ENCODE results near the gene SPAG16. TPM values are rescaled to one million over a fixed set of nuclear protein-coding genes. Genes with fewer than 3 reads are reported as not detected.

The SPAG16 gene
- total and polyA plus RNA-seq, 10 donors = 9.0 to 19.7 (median 12.2) TPM

- Histone ChIP-seq H3K4me3 (no peak overlapping the region), H3K9me3 (no peaks in the 10 kb centered on the region), H3K27ac (no peak overlapping the region), H3K27me3 (replicated peaks in 1 of 7) (no peaks in the 10 kb centered on the region), H3K4me1 (no peaks in the 10 kb centered on the region), H3K36me3 (no peaks in the 10 kb centered on the region)
- TF ChIP-seq POLR2A (IDR thresholded peaks at IDR 0.05) (no peak), POLR2AphosphoS5 (IDR thresholded peaks at IDR 0.05) (no peak)
- TF ChIP-seq, protein P1, sequence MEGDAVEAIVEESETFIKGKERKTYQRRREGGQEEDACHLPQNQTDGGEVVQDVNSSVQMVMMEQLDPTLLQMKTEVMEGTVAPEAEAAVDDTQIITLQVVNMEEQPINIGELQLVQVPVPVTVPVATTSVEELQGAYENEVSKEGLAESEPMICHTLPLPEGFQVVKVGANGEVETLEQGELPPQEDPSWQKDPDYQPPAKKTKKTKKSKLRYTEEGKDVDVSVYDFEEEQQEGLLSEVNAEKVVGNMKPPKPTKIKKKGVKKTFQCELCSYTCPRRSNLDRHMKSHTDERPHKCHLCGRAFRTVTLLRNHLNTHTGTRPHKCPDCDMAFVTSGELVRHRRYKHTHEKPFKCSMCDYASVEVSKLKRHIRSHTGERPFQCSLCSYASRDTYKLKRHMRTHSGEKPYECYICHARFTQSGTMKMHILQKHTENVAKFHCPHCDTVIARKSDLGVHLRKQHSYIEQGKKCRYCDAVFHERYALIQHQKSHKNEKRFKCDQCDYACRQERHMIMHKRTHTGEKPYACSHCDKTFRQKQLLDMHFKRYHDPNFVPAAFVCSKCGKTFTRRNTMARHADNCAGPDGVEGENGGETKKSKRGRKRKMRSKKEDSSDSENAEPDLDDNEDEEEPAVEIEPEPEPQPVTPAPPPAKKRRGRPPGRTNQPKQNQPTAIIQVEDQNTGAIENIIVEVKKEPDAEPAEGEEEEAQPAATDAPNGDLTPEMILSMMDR (IDR thresholded peaks at IDR 0.05 in 8 of 11, conservative IDR thresholded peaks at IDR 0.05 in 3 of 11) = no peak
- intact Hi-C loops (cut with DNase I; ENCODE audit: low total_unique reads) = no loop called here
- 56 to 85% (median 69%) methylated on average over 2 of the region's 2 CpGs for WGBS, 5 donors
- DNase-seq = no peak
Observed at GRCh38 chr2:214169736-214170135, 885.5 kb downstream of the SPAG16 start.

GRCh38 chr2:214174563-214174962, 890.3 kb downstream of the SPAG16 start:
- 27 to 48% (median 41%) methylated on average over 1 of the region's 1 CpG for WGBS, 5 donors
- H3K27ac ChIP-seq = no peak overlapping the region
- no peaks in the 10 kb centered on the region for H3K9me3 ChIP-seq
- DNase-seq = no peak
- H3K4me1 ChIP-seq = no peaks in the 10 kb centered on the region
- H3K4me3 ChIP-seq = no peak overlapping the region
- intact Hi-C loops (cut with DNase I; ENCODE audit: low total_unique reads) = no loop called here
- TF ChIP-seq POLR2A (IDR thresholded peaks at IDR 0.05) (no peak), POLR2AphosphoS5 (IDR thresholded peaks at IDR 0.05) (no peak)
- TF ChIP-seq, protein P1 (IDR thresholded peaks at IDR 0.05 in 8 of 11, conservative IDR thresholded peaks at IDR 0.05 in 3 of 11) = no peak
- no peaks in the 10 kb centered on the region for H3K27me3 ChIP-seq (replicated peaks in 1 of 7)
- no peaks in the 10 kb centered on the region for H3K36me3 ChIP-seq

GRCh38 chr2:214180071-214180470, 895.8 kb downstream of the SPAG16 start:
- Histone ChIP-seq H3K36me3 (no peaks in the 10 kb centered on the region), H3K27ac (no peak overlapping the region), H3K9me3 (no peaks in the 10 kb centered on the region), H3K4me3 (no peak overlapping the region), H3K27me3 (replicated peaks in 1 of 7) (no peaks in the 10 kb centered on the region), H3K4me1 (no peaks in the 10 kb centered on the region)
- TF ChIP-seq, protein P1 (IDR thresholded peaks at IDR 0.05 in 8 of 11, conservative IDR thresholded peaks at IDR 0.05 in 3 of 11) = no peak
- TF ChIP-seq POLR2AphosphoS5 (IDR thresholded peaks at IDR 0.05) = no peak
- no peak for TF ChIP-seq POLR2A (IDR thresholded peaks at IDR 0.05)
- no peak for DNase-seq
- intact Hi-C loops (cut with DNase I; ENCODE audit: low total_unique reads) = no loop called here
- 74 to 92% (median 85%) methylated on average over 1 of the region's 1 CpG for WGBS, 5 donors

DNA sequence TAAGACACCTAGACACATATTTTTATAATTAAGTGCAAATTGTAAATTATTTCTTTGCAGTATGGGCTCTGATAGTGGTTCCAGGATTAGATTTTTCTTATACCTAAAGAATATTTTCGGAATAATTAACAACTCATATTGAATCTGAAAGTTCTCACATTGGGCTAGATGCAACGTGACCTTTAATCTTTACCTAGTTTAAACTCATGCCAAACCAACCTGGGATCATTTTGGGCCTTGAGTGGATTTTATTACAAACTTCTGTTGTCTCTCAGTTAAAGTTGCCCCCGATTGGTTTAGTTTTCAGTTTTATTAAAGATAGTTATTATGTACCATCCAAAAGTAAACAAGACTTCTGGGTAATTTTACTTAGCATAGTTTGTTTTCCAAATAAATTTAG, 896.4 kb downstream of the SPAG16 start:
- no peaks in the 10 kb centered on the region for H3K36me3 ChIP-seq
- no peak for DNase-seq
- no peaks in the 10 kb centered on the region for H3K9me3 ChIP-seq
- H3K27me3 ChIP-seq (replicated peaks in 1 of 7) = no peaks in the 10 kb centered on the region
- no peak overlapping the region for H3K27ac ChIP-seq
- no peak overlapping the region for H3K4me3 ChIP-seq
- no peaks in the 10 kb centered on the region for H3K4me1 ChIP-seq
- TF ChIP-seq, protein P1 (IDR thresholded peaks at IDR 0.05 in 8 of 11, conservative IDR thresholded peaks at IDR 0.05 in 3 of 11) = no peak
- TF ChIP-seq POLR2A (IDR thresholded peaks at IDR 0.05) = no peak
- intact Hi-C loops (cut with DNase I; ENCODE audit: low total_unique reads) = no loop called here
- WGBS, 5 donors = 62 to 80% (median 67%) methylated on average over 3 of the region's 3 CpGs

All from spleen (tissue), 11 donors.